Activated CD4-positive, alpha-beta T cell treated with anti-CD3 and anti-CD28 coated beads, Interleukin-2, amount 50 U/mL, for 16 hours (primary cell): ENCODE measurements around the gene TMED4.

Experiments used
- DNase-seq: peaks from one replicate; pipeline ENCODE4 v3.0.0-alpha.2; 2020

Gene TMED4

GRCh38 chr7:44539669-44540506, 42.1 kb downstream of the TMED4 start:
- no peak for DNase-seq

GRCh38 chr7:44538798-44539668, 43.0 kb downstream of the TMED4 start:
- no peak for DNase-seq

GRCh38 chr7:44538093-44538797, 43.8 kb downstream of the TMED4 start:
- no peak for DNase-seq

GRCh38 chr7:44537442-44537841, 44.6 kb downstream of the TMED4 start:
- DNase-seq = no peak

GRCh38 chr7:44536090-44536489, 45.9 kb downstream of the TMED4 start:
- DNase-seq = no peak

GRCh38 chr7:44535348-44536064, 46.5 kb downstream of the TMED4 start:
- DNase-seq = no peak

- DNase-seq = peak; percentile 64
Observed at GRCh38 chr7:44534501-44534900, 47.5 kb downstream of the TMED4 start.

GRCh38 chr7:44534087-44534486, 47.9 kb downstream of the TMED4 start:
- no peak for DNase-seq

- no peak for DNase-seq
Observed at GRCh38 chr7:44533301-44534055, 48.6 kb downstream of the TMED4 start.

GRCh38 chr7:44531421-44532380, 50.3 kb downstream of the TMED4 start:
- DNase-seq = no peak

- no peak for DNase-seq
Observed at GRCh38 chr7:44530990-44531389, 51.0 kb downstream of the TMED4 start.
